ENCODE measurements around the gene LCN9. TPM values are rescaled to one million over a fixed set of nuclear protein-coding genes. Genes with fewer than 3 reads are reported as not detected.

The LCN9 gene
- total and polyA plus RNA-seq, 9 donors, result not detected

DNA sequence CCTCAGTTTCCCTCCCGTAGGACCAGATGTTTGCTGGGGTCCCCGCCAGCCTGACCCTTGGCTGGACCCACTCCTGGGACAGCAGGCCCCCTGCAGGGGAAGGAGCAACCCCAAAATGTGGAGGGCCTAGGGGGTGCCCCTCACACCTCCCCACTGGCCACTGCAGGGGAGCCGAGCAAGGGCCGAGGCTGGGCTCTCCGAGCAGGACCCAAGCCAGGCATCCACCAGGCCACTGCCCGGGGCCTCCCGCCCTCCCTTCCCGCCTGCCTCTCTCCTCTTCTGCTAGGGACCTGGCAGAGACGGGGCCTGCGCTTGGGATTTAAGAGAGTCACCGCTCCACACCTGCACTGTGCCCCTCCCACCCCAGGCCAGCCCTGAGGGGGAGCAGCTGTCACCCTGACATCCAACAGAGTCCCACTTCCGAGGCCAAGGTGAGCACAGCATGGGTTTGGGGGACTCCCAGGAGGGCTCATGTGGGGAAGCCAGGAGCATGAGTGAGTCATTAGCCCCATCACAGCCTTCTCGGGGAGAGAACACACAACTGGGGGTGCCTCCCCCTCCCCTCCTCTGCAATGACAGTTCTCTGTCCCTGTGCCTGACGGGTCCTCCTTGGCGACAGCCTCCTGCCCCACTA lies 20.4 kb downstream of the LCN9 start:
- no peak for DNase-seq
- no peak overlapping the region for H3K4me3 ChIP-seq
- TF ChIP-seq POLR2A (IDR thresholded peaks at IDR 0.05) (no peak), EP300 (IDR thresholded peaks at IDR 0.05) (no peak)
- TF ChIP-seq, protein P1, sequence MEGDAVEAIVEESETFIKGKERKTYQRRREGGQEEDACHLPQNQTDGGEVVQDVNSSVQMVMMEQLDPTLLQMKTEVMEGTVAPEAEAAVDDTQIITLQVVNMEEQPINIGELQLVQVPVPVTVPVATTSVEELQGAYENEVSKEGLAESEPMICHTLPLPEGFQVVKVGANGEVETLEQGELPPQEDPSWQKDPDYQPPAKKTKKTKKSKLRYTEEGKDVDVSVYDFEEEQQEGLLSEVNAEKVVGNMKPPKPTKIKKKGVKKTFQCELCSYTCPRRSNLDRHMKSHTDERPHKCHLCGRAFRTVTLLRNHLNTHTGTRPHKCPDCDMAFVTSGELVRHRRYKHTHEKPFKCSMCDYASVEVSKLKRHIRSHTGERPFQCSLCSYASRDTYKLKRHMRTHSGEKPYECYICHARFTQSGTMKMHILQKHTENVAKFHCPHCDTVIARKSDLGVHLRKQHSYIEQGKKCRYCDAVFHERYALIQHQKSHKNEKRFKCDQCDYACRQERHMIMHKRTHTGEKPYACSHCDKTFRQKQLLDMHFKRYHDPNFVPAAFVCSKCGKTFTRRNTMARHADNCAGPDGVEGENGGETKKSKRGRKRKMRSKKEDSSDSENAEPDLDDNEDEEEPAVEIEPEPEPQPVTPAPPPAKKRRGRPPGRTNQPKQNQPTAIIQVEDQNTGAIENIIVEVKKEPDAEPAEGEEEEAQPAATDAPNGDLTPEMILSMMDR (IDR thresholded peaks at IDR 0.05), result no peak
- H3K9me3 ChIP-seq, result no peaks in the 10 kb centered on the region
- no peaks in the 10 kb centered on the region for H3K27me3 ChIP-seq
- no peaks in the 10 kb centered on the region for H3K36me3 ChIP-seq
- H3K4me1 ChIP-seq (ENCODE audit: insufficient read depth), result no peaks in the 10 kb centered on the region
- intact Hi-C loops (cut with DNase I), result no loop called here
- 73 to 76% (median 74%) methylated on average over 14 to 15 of the region's 15 CpGs for WGBS, 3 donors
- no peak overlapping the region for H3K27ac ChIP-seq

DNA sequence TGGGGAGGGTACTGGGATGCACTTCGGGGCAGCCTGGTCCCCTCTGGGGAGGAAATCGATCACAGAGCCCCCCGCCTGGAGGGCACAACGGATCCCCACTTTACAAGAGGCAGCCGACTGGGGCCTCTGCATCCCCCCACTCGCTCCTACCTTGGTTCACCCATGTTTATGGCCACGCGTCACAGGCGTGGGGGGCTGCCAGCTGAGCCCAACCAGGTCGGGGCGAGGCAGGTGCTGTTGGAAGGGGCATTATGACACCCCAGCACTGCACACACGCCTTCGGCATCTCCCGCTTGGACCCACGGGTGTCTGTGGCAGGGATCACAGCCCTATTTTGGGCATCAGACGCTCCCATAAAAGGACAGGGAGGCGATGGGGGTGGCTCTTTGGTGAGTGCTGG lies 21.6 kb downstream of the LCN9 start:
- Histone ChIP-seq H3K27me3 (no peaks in the 10 kb centered on the region), H3K4me1 (ENCODE audit: insufficient read depth) (no peaks in the 10 kb centered on the region), H3K9me3 (no peaks in the 10 kb centered on the region), H3K27ac (no peak overlapping the region), H3K36me3 (no peaks in the 10 kb centered on the region), H3K4me3 (no peak overlapping the region)
- WGBS, 3 donors, result 69 to 77% (median 76%) methylated on average over 17 of the region's 17 CpGs
- intact Hi-C loops (cut with DNase I), result no loop called here
- no peak for TF ChIP-seq EP300 (IDR thresholded peaks at IDR 0.05)
- no peak for TF ChIP-seq POLR2A (IDR thresholded peaks at IDR 0.05)
- TF ChIP-seq, protein P1 (IDR thresholded peaks at IDR 0.05), result no peak
- DNase-seq, result no peak

DNA sequence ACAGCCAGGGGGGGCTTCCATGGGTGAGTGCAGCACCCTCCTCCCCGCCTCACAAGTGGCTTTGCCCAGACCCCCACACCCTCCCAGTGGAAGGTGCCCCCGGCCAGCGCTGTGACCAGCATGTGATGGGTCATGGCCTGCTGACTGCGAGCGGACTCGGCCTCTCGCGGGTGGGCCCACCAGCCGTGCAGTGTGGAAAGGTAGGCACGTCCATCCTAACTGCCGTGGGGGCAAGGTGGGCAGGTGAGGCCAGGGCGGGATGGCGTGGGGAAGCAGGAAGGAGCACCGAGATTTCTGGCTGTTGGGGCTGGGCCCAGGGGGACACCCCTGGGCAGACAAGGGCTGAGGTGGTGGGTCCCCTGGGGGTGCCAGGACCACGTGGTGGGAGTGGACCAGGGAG lies 24.1 kb downstream of the LCN9 start:
- Histone ChIP-seq H3K4me1 (ENCODE audit: insufficient read depth) (no peaks in the 10 kb centered on the region), H3K9me3 (no peaks in the 10 kb centered on the region), H3K27me3 (no peaks in the 10 kb centered on the region), H3K27ac (no peak overlapping the region), H3K36me3 (no peaks in the 10 kb centered on the region), H3K4me3 (no peak overlapping the region)
- no peak for DNase-seq
- 90 to 92% (median 91%) methylated on average over 15 of the region's 15 CpGs for WGBS, 3 donors
- intact Hi-C loops (cut with DNase I), result no loop called here
- TF ChIP-seq POLR2A (IDR thresholded peaks at IDR 0.05) (no peak), EP300 (IDR thresholded peaks at IDR 0.05) (no peak)
- TF ChIP-seq, protein P1 (IDR thresholded peaks at IDR 0.05), result no peak

DNA sequence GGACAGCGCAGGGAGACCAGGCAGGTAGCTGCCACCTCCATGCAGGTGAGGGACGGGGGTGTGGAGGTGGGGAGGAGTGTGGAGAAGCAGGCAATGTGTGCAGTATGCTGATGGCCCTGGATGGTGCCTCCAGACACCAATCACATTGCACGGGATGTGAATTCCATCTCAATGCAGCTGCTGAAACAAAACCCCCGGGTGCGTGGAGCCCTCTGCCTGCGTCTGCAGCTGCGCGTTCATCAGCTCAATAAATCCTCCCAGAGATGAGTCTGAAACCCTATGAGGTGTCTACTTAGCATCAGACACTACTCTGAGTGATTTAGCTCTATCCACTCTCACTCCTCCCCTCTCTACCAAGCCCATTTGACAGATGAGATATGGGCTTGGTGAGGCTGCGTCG lies 25.9 kb downstream of the LCN9 start:
- H3K27ac ChIP-seq, result no peak overlapping the region
- TF ChIP-seq EP300 (IDR thresholded peaks at IDR 0.05) (no peak), POLR2A (IDR thresholded peaks at IDR 0.05) (no peak)
- TF ChIP-seq, protein P1 (IDR thresholded peaks at IDR 0.05), result no peak
- H3K4me3 ChIP-seq, result no peak overlapping the region
- no peaks in the 10 kb centered on the region for H3K36me3 ChIP-seq
- no peaks in the 10 kb centered on the region for H3K4me1 ChIP-seq (ENCODE audit: insufficient read depth)
- 67 to 85% (median 84%) methylated on average over 10 of the region's 10 CpGs for WGBS, 3 donors
- no peaks in the 10 kb centered on the region for H3K9me3 ChIP-seq
- DNase-seq, result no peak
- H3K27me3 ChIP-seq, result no peaks in the 10 kb centered on the region
- intact Hi-C loops (cut with DNase I), result no loop called here
